Measurements from ENCODE around the gene C1orf146. TPM values are rescaled to one million over a fixed set of nuclear protein-coding genes. Genes with fewer than 3 reads are reported as not detected.

C1orf146 gene
- total RNA-seq, 1 experiment from 2014 or later = not detected

- intact Hi-C loops (cut with micrococcal nuclease) = no loop called here
- H3K27ac ChIP-seq (ENCODE audit: low read length) = no peak overlapping the region
- no peaks in the 10 kb centered on the region for H3K36me3 ChIP-seq (ENCODE audit: low read depth, low read length)
- BruUV-seq (replicated peaks) = no TSS peak
- TF ChIP-seq EZH2phosphoT487 (IDR thresholded peaks at IDR 0.05; ENCODE audit: borderline replicate concordance, low read length) (no peak), EZH2 (IDR thresholded peaks at IDR 0.05; ENCODE audit: low read length, unreplicated experiment) (no peak)
- TF ChIP-seq, protein P1, sequence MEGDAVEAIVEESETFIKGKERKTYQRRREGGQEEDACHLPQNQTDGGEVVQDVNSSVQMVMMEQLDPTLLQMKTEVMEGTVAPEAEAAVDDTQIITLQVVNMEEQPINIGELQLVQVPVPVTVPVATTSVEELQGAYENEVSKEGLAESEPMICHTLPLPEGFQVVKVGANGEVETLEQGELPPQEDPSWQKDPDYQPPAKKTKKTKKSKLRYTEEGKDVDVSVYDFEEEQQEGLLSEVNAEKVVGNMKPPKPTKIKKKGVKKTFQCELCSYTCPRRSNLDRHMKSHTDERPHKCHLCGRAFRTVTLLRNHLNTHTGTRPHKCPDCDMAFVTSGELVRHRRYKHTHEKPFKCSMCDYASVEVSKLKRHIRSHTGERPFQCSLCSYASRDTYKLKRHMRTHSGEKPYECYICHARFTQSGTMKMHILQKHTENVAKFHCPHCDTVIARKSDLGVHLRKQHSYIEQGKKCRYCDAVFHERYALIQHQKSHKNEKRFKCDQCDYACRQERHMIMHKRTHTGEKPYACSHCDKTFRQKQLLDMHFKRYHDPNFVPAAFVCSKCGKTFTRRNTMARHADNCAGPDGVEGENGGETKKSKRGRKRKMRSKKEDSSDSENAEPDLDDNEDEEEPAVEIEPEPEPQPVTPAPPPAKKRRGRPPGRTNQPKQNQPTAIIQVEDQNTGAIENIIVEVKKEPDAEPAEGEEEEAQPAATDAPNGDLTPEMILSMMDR (conservative IDR thresholded peaks at IDR 0.05; ENCODE audit: low read depth, low read length) = no peak
- H2AFZ ChIP-seq (ENCODE audit: low read length) = no peak overlapping the region
- H3K9me2 ChIP-seq (replicated peaks; ENCODE audit: low read length) = no peaks in the 10 kb centered on the region
- ChIA-PET CTCF (no interaction called here), POLR2A (ENCODE audit: unreplicated experiment) (interaction anchor here (0.5 kb wide), 1 partner anchor 1136 kb away, joined by 7 read pairs; no protein-coding TSS in a partner anchor)
- 0 out of 2 replicates have a peak, but pooled peaks cover 4% of the 10 kb centered on the region for H3K9me3 ChIP-seq (ENCODE audit: low read length)
- no peaks in the 10 kb centered on the region for H3K4me1 ChIP-seq (ENCODE audit: insufficient read depth, low read length)
- DNase-seq (no peak), ATAC-seq (no peak)
- no peak overlapping the region for H3K4me2 ChIP-seq (ENCODE audit: low read length)
- H4K20me1 ChIP-seq (ENCODE audit: low read length) = no peaks in the 10 kb centered on the region
- H3K9ac ChIP-seq (ENCODE audit: low read length) = no peak overlapping the region
- H3K27me3 ChIP-seq (ENCODE audit: low read length) = no peaks in the 10 kb centered on the region
- no peaks in the 10 kb centered on the region for H3K79me2 ChIP-seq (ENCODE audit: low read length)
- H3F3A ChIP-seq (ENCODE audit: low read length, unreplicated experiment) = no peaks in the 10 kb centered on the region
- H3K4me3 ChIP-seq (ENCODE audit: low read length) = no peak overlapping the region
Observed at GRCh38 chr1:92210701-92211100, 7.0 kb upstream of the C1orf146 start.

- ChIA-PET CTCF (no interaction called here), POLR2A (ENCODE audit: unreplicated experiment) (no interaction called here)
- Histone ChIP-seq H2AFZ (ENCODE audit: low read length) (no peak overlapping the region), H3K4me2 (ENCODE audit: low read length) (no peak overlapping the region), H3K9me2 (replicated peaks; ENCODE audit: low read length) (no peaks in the 10 kb centered on the region), H4K20me1 (ENCODE audit: low read length) (no peaks in the 10 kb centered on the region), H3K4me3 (ENCODE audit: low read length) (no peak overlapping the region), H3K36me3 (ENCODE audit: low read depth, low read length) (no peaks in the 10 kb centered on the region), H3F3A (ENCODE audit: low read length, unreplicated experiment) (no peaks in the 10 kb centered on the region), H3K27me3 (ENCODE audit: low read length) (no peaks in the 10 kb centered on the region), H3K27ac (ENCODE audit: low read length) (no peak overlapping the region), H3K9me3 (ENCODE audit: low read length) (0 out of 2 replicates have a peak, but pooled peaks cover 4% of the 10 kb centered on the region), H3K9ac (ENCODE audit: low read length) (no peak overlapping the region), H3K4me1 (ENCODE audit: insufficient read depth, low read length) (no peaks in the 10 kb centered on the region), H3K79me2 (ENCODE audit: low read length) (no peaks in the 10 kb centered on the region)
- no peak for ATAC-seq
- no TSS peak for BruUV-seq (replicated peaks)
- intact Hi-C loops (cut with micrococcal nuclease) = no loop called here
- TF ChIP-seq EZH2 (IDR thresholded peaks at IDR 0.05; ENCODE audit: low read length, unreplicated experiment) (no peak), EZH2phosphoT487 (IDR thresholded peaks at IDR 0.05; ENCODE audit: borderline replicate concordance, low read length) (no peak)
- TF ChIP-seq, protein P1 (conservative IDR thresholded peaks at IDR 0.05; ENCODE audit: low read depth, low read length) = no peak
- no peak for DNase-seq
Observed at GRCh38 chr1:92211166-92211565, 6.5 kb upstream of the C1orf146 start.

DNA sequence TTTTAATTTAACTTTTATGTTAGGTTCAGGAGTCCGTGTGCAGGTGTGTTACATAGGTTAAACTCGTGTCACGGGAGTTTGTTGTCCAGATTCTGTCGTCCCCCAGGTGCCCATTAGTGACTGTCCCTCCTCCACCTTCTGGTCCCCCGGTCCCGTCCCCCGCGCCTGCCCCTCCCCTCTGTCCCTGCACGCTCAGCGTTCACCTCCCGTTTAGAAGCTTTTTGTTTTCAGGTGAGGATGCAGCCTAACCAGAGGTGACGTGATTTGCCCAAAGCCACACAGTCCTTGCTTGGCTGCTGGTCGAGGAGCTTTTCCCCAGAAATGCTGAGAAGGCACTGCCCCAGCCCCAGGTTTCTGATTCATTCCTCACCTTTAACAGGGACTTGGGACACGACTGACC is 844 bp downstream of the C1orf146 start:
- Histone ChIP-seq H3K27me3 (ENCODE audit: low read length) (no peaks in the 10 kb centered on the region), H3K4me2 (ENCODE audit: low read length) (no peak overlapping the region), H3K27ac (ENCODE audit: low read length) (no peak overlapping the region), H3K9me3 (ENCODE audit: low read length) (no peaks in the 10 kb centered on the region), H2AFZ (ENCODE audit: low read length) (no peak overlapping the region), H3K36me3 (ENCODE audit: low read depth, low read length) (no peaks in the 10 kb centered on the region), H3K9me2 (replicated peaks; ENCODE audit: low read length) (no peaks in the 10 kb centered on the region), H3K4me1 (ENCODE audit: insufficient read depth, low read length) (no peaks in the 10 kb centered on the region), H4K20me1 (ENCODE audit: low read length) (no peaks in the 10 kb centered on the region), H3K79me2 (ENCODE audit: low read length) (no peaks in the 10 kb centered on the region), H3K4me3 (ENCODE audit: low read length) (no peak overlapping the region), H3K9ac (ENCODE audit: low read length) (no peak overlapping the region), H3F3A (ENCODE audit: low read length, unreplicated experiment) (no peaks in the 10 kb centered on the region)
- ATAC-seq (no peak), DNase-seq (no peak)
- TF ChIP-seq EZH2phosphoT487 (IDR thresholded peaks at IDR 0.05; ENCODE audit: borderline replicate concordance, low read length) = no peak
- TF ChIP-seq, protein P1 (conservative IDR thresholded peaks at IDR 0.05; ENCODE audit: low read depth, low read length) = no peak
- no peak for TF ChIP-seq EZH2 (IDR thresholded peaks at IDR 0.05; ENCODE audit: low read length, unreplicated experiment)
- ChIA-PET CTCF (no interaction called here), POLR2A (ENCODE audit: unreplicated experiment) (no interaction called here)
- intact Hi-C loops (cut with micrococcal nuclease) = no loop called here
- BruUV-seq (replicated peaks) = no TSS peak
